ENCODE results near the gene OOEP.

OOEP gene

GRCh38 chr6:73342174-73342573 lies 27.5 kb downstream of the OOEP start:
- no peak for ATAC-seq
- no peak for TF ChIP-seq ZNF70 (CRISPR knock-in tag; IDR thresholded peaks at IDR 0.05)
- no peak for TF ChIP-seq CSDC2 (CRISPR knock-in tag; IDR thresholded peaks at IDR 0.05)
- no peak for TF ChIP-seq ZNF565 (CRISPR knock-in tag; conservative IDR thresholded peaks at IDR 0.05; ENCODE audit: low read depth)
- no peak for TF ChIP-seq TCF4 (CRISPR knock-in tag; IDR thresholded peaks at IDR 0.05; ENCODE audit: borderline replicate concordance)
- no peak for TF ChIP-seq PATZ1 (CRISPR knock-in tag; IDR thresholded peaks at IDR 0.05; ENCODE audit: borderline replicate concordance)
- no peak for TF ChIP-seq SNAI2 (CRISPR knock-in tag; IDR thresholded peaks at IDR 0.05)
- no peak for TF ChIP-seq OSR1 (CRISPR knock-in tag; IDR thresholded peaks at IDR 0.05)
- no peak for TF ChIP-seq ARNTL (CRISPR knock-in tag; IDR thresholded peaks at IDR 0.05; ENCODE audit: borderline replicate concordance, low read depth)
- TF ChIP-seq TSHZ2 (CRISPR knock-in tag; IDR thresholded peaks at IDR 0.05) = no peak
- no peak for TF ChIP-seq CREB5 (CRISPR knock-in tag; IDR thresholded peaks at IDR 0.05; ENCODE audit: low read depth)
- no peak for TF ChIP-seq TOX (CRISPR knock-in tag; IDR thresholded peaks at IDR 0.05; ENCODE audit: borderline replicate concordance)
- TF ChIP-seq GLIS3 (CRISPR knock-in tag; IDR thresholded peaks at IDR 0.05) = no peak
- TF ChIP-seq CSRNP3 (CRISPR knock-in tag; IDR thresholded peaks at IDR 0.05) = no peak
- no peak for TF ChIP-seq POU6F1 (CRISPR knock-in tag; IDR thresholded peaks at IDR 0.05; ENCODE audit: borderline replicate concordance, low read depth)
- TF ChIP-seq RARB (CRISPR knock-in tag; IDR thresholded peaks at IDR 0.05) = no peak
- TF ChIP-seq BACH2 (CRISPR knock-in tag; IDR thresholded peaks at IDR 0.05; ENCODE audit: borderline replicate concordance) = no peak
- TF ChIP-seq ESRRG (CRISPR knock-in tag; IDR thresholded peaks at IDR 0.05) = no peak
- TF ChIP-seq ZFP30 (CRISPR knock-in tag; IDR thresholded peaks at IDR 0.05) = no peak

GRCh38 chr6:73341335-73341734 lies 28.4 kb downstream of the OOEP start:
- ATAC-seq = no peak
- TF ChIP-seq CREB5 (CRISPR knock-in tag; IDR thresholded peaks at IDR 0.05; ENCODE audit: low read depth) (no peak), SNAI2 (CRISPR knock-in tag; IDR thresholded peaks at IDR 0.05) (no peak), ARNTL (CRISPR knock-in tag; IDR thresholded peaks at IDR 0.05; ENCODE audit: borderline replicate concordance, low read depth) (no peak), ZC3H10 (CRISPR knock-in tag; IDR thresholded peaks at IDR 0.05) (no peak), RARB (CRISPR knock-in tag; IDR thresholded peaks at IDR 0.05) (no peak), CSDC2 (CRISPR knock-in tag; IDR thresholded peaks at IDR 0.05) (no peak), PPARA (CRISPR knock-in tag; IDR thresholded peaks at IDR 0.05; ENCODE audit: borderline replicate concordance) (no peak), ZFP30 (CRISPR knock-in tag; IDR thresholded peaks at IDR 0.05) (no peak), ZNF8 (CRISPR knock-in tag; IDR thresholded peaks at IDR 0.05) (no peak), BACH2 (CRISPR knock-in tag; IDR thresholded peaks at IDR 0.05; ENCODE audit: borderline replicate concordance) (no peak), TSHZ2 (CRISPR knock-in tag; IDR thresholded peaks at IDR 0.05) (no peak), PATZ1 (CRISPR knock-in tag; IDR thresholded peaks at IDR 0.05; ENCODE audit: borderline replicate concordance) (no peak), TOX (CRISPR knock-in tag; IDR thresholded peaks at IDR 0.05; ENCODE audit: borderline replicate concordance) (no peak)

Data from SK-N-SH treated with all-trans-retinoic acid at 6 μM for 48 hours (cell line).